HG03103 (cell line): ENCODE results near the gene SMAD3.
"Not testable (repeated sequence)": the region's sequence is repeated elsewhere in the genome, so short reads cannot be mapped to it uniquely, and the experiment has no call there.

ENCODE experiments used
- ATAC-seq: cut with Tn5 transposase; IDR thresholded peaks from one replicate; pipeline ENCODE4 v1.9.1; 2021; ENCODE audit warnings: low read depth; ENCODE audit not compliant: unreplicated experiment

SMAD3 gene

DNA sequence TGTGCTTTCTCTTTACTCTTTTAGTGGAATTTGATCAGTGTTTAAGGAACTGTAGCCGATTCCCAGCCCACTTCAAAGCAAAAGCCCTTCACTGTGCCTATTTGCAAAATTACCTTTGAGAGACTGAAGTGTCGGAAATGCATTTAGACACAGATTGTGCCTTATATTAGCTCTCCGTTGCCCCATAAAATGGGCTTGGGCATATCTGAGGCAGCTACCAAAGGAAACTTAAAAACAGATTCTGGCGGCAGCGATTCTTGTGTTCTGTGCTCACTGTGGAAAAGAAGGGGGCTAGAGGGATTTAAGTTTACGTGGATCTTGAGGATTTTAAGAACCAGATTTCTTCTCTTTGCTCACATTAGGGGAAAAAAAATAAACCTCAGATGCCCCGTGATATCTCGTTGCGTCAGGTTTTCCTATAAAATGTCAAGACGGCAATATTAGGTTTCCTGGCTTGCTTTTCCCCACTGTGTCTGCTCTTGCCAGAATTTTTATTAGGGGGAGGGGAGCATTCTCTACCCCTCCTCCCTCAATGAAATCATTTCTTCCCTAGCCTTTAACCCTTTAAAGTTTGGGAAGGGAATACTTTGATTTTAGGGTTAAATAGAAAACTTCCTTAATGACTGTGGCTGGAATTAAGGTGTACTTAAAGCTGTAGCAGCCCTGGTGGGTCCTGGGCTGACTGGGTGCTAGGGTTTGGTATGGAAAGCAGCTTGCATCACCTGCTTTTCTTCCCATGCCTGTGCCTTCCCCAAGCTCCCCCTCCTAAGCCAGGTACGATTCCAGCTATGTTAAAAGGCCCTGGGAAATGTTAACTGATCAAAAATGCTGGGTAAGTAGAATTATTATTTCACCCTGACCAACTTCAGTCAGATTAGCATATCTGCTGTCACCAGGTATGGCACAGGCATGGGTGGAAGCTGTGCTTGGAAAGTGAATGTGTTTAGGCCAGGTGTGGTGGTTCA lies 73.8 kb downstream of the SMAD3 start:
- no peak for ATAC-seq

- ATAC-seq, result no peak
Observed at GRCh38 chr15:67140078-67140833, 74.9 kb downstream of the SMAD3 start.

GRCh38 chr15:67142092-67142766 lies 76.8 kb downstream of the SMAD3 start:
- no peak for ATAC-seq

DNA sequence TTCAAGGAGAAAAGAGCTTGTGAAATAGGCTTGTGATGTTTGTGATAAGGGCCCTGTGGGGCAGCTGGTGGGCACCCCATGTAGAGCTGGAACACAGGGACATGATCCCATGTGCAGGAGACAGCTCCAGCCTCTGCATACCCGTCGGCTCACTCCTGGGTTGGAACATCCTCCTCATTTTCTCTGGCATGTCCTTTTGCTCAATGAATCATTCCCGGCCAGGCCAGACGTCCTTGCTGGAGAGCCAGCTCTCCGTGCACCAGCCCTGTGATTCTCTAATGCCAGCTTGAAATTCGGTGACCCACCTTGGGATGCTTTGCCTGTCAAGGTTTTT lies 77.3 kb downstream of the SMAD3 start:
- no peak for ATAC-seq

DNA sequence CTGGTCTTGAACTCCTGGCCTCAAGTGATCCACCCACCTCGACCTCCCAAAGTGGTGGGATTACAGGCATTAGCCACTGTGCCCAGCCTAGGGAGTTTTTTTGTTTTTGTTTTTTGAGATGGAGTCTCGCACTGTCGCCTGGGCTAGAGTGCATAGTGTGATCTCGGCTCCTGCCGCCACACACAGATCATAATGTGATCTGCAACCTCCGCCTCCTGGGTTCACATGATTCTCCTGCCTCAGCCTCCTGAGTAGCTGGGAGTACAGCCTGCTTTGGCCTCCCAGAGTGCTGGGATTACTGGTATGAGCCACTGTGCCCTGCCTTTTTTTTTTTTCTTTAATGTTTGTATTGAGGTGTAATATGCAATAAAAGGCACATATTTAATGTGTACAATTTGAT lies 78.2 kb downstream of the SMAD3 start:
- no peak for ATAC-seq

DNA sequence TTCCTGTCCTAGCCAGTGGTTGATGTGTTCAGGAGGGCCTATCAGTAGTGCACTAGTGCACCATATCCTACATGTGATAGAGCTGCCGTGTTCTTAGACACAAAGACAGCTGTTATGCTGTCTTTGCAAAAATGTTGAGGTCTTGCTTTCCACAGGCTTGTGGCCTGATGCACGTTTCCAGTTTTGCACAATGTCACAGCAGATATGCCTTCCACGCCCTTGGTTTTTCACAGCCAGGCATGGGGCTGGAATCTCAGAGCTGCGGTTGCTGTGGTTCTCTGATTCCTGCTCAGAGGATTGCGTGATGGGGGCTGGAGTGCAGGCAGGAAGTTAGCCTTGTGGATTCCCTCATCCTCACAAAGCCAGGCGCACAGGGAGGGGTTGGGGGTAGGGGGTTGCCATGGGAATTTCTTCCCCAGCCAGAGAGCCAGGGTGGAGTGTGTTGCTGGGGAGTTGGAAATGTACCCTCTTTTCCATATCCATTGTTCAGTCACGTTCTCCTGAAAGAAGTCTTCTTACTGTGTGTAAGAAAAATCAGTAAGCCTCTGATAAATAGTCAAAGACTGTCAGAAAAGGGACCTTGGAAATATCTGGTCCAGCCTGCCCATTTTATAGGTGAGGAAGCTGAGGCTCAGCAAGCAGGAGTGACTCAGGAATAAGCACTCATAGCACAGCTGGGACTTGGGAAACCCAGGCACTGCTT lies 79.4 kb downstream of the SMAD3 start:
- no peak for ATAC-seq

- no peak for ATAC-seq
Observed at GRCh38 chr15:67145312-67145610, 79.9 kb downstream of the SMAD3 start.

DNA sequence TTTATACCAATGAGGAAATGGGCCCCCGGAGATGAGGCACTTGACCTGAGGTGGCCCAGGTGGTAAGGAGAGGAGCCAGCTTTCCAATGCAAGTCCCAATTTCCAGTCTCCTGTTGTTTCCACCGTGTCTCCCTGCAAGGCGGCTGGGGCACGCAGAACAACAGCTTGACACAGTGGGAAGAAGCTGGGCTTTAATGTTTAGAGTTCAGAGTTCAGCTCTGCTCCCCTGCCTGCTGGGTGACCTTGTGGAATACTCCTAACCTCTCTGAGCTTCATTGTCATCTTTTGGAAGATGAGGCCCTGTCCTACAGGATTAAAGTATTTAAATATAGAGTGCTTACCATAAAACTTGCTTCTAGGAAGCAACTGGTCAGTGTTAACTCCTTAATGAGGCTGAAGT lies 80.3 kb downstream of the SMAD3 start:
- ATAC-seq, result no peak

DNA sequence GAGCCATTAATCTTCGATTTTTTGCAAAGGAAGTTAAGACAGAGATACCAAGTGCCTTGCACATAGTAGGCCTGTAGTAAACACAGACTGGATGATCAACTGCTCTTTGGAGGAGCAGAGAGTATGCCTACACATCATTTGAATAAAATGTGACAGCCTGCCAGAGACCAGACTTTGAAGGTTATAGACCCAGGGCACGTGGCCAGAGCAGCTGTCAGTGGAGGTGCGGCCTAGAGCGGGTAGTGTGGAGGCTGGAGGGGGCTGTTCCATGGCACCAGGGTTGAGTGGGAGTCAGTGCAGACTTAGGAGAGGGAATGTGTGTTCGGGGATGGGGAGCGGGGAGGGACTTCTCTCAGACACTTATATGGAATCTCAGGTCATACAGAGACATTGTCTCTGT lies 80.8 kb downstream of the SMAD3 start:
- ATAC-seq, result no peak

DNA sequence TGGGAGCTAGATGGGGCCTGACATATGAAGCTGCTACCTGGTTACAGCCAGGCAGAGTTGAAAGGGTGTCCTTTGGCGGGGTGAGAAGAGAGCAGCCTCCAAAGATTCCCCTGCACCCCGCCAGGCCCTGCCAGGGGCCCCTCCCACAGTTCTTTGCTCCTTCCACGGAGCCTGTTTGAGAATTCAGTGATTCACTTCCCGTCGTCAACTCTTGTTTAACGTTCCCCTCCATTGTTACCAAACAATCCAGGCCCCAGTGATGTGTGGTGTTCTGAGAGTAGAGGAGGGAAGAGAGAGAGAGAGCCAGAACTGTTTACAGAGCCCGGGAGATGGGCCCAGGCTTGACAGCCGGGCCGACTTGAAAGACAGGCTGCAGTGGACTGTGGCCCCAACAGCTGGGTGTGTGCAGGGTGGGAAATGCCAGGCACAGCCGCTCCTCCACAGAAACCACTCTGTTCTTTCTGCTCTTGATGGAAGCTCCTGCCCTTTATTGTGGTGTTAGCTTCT lies 81.5 kb downstream of the SMAD3 start:
- no peak for ATAC-seq

DNA sequence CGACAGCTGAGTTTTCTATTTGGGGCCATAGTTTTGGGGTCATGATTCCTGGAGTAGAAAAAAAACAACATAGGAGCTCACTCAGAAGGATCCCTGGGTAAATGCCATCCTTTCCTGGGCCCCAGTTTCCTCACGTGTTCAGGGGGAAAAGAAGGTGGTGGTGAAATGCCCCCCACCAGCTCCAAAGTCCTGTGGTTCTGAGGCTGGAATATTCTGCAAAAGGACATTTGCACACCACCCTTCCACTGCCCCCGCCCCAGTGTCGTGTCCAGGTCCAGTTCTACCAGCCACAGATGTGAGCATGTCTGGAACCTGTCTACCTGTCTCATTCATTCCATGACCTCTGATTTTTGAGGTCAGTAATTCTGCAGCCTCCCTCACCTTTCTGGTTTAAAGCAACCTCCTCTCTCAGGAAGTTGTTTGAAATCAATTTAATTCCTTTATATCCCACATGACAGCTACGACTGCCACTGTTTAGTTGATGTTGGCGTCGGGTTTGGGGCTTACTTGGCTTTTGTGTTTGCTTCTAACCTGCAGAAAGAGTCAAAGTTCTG lies 82.1 kb downstream of the SMAD3 start:
- no peak for ATAC-seq

DNA sequence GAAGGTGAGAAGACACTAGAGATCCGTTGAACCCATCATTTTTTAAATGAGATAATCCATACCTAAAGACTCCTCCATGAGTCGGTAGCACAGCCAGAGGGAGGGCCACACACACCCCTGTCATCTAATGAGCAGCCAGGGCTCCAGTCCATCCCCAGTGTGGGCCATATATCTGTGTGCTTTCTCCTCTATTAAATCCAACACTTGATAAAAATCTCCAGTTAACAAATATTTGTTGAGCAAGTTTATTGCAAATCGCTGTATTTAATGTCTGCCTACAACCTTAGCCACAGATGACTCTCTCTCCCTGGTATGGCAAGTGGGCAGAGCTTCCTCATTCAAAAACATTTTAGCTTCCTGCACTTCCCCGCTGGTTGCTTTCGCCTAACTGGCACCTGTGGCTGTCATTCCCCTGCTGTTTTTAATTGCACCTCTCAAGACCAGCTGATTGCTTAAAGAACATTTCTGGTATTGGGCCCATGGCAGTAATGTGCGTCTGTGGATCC lies 82.8 kb downstream of the SMAD3 start:
- ATAC-seq, result no peak

DNA sequence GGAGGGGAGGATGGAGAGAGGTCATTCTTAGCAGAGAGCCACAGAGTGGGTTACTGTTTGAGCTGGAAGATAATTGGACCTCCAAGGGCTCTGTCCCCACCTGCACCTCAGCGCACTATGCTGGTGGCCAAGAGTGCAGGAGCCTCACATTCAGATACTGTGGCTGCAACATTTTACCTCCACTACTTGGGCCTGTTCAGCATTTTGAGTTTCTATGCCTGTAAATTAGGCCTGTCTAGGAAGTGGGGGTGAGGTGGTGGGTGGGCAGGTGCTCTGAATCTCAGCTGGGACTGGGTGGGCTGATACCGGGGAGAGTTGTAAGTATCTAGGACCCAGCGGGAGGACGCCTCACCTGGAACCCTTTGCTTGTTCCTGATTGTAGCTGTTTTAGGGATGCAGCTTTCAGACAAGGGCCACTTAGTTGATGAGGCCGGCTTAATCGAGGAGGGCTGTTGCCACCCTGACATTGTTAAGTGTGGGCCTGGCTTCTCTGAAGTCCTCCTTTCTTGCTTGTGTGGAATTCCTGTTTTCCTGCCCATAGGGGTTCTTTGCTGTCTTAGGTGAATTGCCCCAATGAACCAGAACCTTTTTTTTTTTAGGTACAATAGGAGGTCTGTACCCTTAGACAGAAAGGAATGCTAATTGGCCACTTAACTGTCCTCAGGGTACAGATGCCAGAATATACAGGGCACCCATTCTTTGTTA lies 83.8 kb downstream of the SMAD3 start:
- ATAC-seq, result no peak

DNA sequence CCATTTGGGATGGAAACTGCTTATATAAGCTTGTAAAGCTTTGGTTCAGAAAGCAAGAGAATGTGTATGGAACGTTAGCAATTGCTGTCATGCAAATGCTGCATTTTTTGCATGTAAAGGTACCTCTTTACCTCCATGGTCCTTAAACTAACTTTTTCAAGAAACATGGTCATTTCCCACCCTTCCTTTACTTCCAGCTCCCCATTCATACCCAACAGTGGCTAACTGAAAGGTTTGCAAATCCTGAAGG lies 84.3 kb downstream of the SMAD3 start:
- ATAC-seq, result no peak

- ATAC-seq, result no peak
Observed at GRCh38 chr15:67150023-67150860, 84.8 kb downstream of the SMAD3 start.

DNA sequence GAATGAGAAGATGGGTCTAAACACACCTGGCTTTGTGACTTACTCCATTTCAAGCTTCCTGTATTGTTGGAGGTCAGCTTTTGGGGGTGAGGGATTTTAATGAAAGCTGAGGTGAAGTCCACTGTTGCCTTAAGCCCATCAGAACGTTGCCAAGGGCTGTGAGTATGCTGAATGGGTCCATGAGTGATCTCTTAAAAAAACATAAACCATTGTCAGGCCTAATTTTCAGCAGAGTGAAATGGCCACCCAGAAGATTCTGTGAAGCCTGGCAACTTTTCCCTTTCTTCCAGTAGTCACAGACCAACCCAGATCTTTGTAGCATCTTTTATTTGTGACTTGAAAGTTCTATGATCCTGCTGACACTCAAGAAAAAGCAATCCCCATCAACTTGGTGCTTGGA lies 87.0 kb downstream of the SMAD3 start:
- no peak for ATAC-seq

GRCh38 chr15:67153044-67153443 lies 87.6 kb downstream of the SMAD3 start:
- ATAC-seq, result not testable (repeated sequence)

DNA sequence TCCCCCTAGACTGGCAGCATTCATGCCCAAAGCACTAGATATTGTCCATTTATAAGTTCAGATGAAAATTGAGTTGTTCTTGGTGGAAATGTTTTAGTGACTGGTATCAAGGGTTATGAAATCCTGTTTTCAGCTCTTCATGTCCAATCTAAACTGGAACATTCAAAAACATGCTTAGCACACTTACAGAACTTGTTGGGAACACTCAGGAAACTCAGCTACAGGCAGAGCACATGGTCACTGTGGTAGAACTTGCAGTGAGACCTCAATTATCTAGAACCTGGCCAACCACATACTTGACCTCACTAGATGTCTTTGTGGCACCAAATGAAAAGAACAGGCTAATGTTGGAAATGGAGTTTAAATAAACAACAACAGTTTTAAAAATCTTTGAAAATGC lies 88.8 kb downstream of the SMAD3 start:
- ATAC-seq, result no peak

- ATAC-seq, result no peak
Observed at GRCh38 chr15:67156426-67156825, 91.0 kb downstream of the SMAD3 start.
